AG04450 (cell line): ENCODE results near the gene CNTNAP2. TPM values are rescaled to one million over a fixed set of nuclear protein-coding genes. Genes with fewer than 3 reads are reported as not detected.
"Not testable (repeated sequence)": the region's sequence is repeated elsewhere in the genome, so short reads cannot be mapped to it uniquely, and the experiment has no call there.

Experiments
- CTCF ChIA-PET: fragments of 300-600, 350-600 bp; formaldehyde crosslinking; extraction: SDS; loops from one replicate; lab custom pipeline; 2022; ENCODE audit warnings: antibody characterized with exemption, inconsistent platforms; lab: Charles Lee
- POLR2A ChIA-PET: fragments of 350-600 bp; formaldehyde crosslinking; extraction: SDS; loops from one replicate; lab custom pipeline; 2021; ENCODE audit warnings: antibody characterized with exemption, inconsistent platforms; lab: Yijun Ruan, JAX
- DNase-seq: peaks from one replicate; pipeline ENCODE4 v3.0.0-alpha.2; 2011; ENCODE audit warnings: low read depth, low spot score
- H3K27ac ChIP-seq: one replicate; pipeline ENCODE4 v1.5.1; 2012; ENCODE audit warnings: low read depth, low read length, control low read depth
- H3K27me3 ChIP-seq: one replicate; pipeline ENCODE4 v1.6.0; 2012; ENCODE audit warnings: low read length; ENCODE audit not compliant: control insufficient read depth, insufficient read depth
- H3K4me3 ChIP-seq: 2 replicates; pipeline ENCODE4 v1.5.1; 2011; ENCODE audit warnings: mild to moderate bottlenecking, low read depth, low read length, control low read depth
- H3K9me3 ChIP-seq: 2 replicates; pipeline ENCODE4 v1.5.1; 2012; ENCODE audit warnings: low read length; ENCODE audit not compliant: control insufficient read depth, insufficient read depth
- polyA plus RNA-seq: library from polyadenylated mRNA; depleted of rRNA; stranded (reverse); fragments of >200 nt; gene quantifications from 2 replicates; pipeline ENCODE4 v1.2.3, GENCODE V29; 2011
- TF ChIP-seq, protein P1 (sequence below): IDR thresholded peaks from 2 replicates; pipeline ENCODE4 v1.5.1; 2011; ENCODE audit warnings: low read depth, low read length, control low read depth, inconsistent platforms

CNTNAP2 gene
- polyA plus RNA-seq, 1 experiment, result not detected

DNA sequence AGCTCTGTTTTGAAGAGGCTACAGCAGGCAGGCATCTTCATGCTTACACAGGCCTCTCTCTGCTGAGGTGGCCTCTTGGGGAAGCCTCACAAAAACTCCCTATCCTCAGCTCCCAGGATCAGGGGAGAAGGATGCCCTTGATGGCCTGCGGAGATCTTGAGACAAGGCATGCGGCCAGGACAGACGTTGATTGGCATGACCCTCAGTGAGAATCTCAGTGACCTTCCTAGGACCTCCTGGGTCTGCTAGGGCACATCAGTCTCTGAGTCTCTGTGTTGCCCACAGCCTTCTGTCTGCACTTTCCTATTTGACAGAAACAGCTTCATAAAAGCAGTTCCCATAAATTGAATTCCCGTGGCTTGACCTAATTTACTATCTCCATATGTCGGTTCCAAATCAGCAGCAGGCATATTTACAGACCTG lies 1468.2 kb downstream of the CNTNAP2 start:
- TF ChIP-seq, protein P1, sequence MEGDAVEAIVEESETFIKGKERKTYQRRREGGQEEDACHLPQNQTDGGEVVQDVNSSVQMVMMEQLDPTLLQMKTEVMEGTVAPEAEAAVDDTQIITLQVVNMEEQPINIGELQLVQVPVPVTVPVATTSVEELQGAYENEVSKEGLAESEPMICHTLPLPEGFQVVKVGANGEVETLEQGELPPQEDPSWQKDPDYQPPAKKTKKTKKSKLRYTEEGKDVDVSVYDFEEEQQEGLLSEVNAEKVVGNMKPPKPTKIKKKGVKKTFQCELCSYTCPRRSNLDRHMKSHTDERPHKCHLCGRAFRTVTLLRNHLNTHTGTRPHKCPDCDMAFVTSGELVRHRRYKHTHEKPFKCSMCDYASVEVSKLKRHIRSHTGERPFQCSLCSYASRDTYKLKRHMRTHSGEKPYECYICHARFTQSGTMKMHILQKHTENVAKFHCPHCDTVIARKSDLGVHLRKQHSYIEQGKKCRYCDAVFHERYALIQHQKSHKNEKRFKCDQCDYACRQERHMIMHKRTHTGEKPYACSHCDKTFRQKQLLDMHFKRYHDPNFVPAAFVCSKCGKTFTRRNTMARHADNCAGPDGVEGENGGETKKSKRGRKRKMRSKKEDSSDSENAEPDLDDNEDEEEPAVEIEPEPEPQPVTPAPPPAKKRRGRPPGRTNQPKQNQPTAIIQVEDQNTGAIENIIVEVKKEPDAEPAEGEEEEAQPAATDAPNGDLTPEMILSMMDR, result no peak
- DNase-seq, result no peak
- H3K9me3 ChIP-seq, result no peaks in the 10 kb centered on the region
- no peak overlapping the region for H3K27ac ChIP-seq
- H3K27me3 ChIP-seq, result no peaks in the 10 kb centered on the region
- CTCF ChIA-PET, result no interaction called here
- POLR2A ChIA-PET, result no interaction called here
- H3K4me3 ChIP-seq, result no peak overlapping the region

DNA sequence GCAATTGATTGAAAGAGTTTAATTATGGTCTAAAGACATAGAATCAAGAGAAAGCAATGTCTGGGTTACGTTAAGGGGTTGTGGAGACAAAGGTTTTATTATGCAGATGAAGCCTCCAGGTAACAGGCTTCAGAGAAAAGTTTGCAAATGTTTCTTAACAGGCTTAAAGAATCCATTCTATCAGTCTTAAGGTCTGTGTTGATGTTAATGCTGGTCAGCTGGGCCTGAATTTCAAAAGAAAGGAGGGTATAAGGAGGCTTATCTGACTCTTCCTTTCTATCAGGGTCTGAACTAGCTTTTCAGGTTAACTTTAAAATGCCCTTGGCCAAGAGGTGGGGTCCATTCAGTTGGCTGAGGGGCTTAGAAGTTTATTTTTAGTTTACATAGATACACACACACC lies 1469.5 kb downstream of the CNTNAP2 start:
- no peak overlapping the region for H3K27ac ChIP-seq
- TF ChIP-seq, protein P1, result no peak
- H3K9me3 ChIP-seq, result no peaks in the 10 kb centered on the region
- H3K4me3 ChIP-seq, result no peak overlapping the region
- POLR2A ChIA-PET, result no interaction called here
- CTCF ChIA-PET, result no interaction called here
- no peaks in the 10 kb centered on the region for H3K27me3 ChIP-seq
- DNase-seq, result no peak

DNA sequence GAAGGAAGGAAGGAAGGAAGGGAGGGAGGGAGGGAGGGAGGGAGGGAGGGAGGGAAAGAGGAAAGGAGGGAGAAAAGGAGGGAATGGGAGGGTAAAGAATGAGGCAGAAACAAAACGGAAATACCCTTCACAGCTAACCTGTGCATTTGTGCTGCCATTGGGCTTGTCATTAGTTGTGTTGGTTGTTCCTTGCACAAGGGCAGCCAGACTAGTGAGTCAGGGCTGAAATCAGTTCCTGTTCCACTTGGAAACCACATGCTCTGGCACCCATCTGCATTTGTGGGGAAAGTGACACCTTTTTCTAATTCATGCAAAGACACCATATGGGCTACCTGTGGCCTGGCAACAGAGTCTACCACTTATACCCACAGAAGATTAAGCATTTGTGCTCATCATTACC lies 1469.9 kb downstream of the CNTNAP2 start:
- TF ChIP-seq, protein P1, result no peak
- no peaks in the 10 kb centered on the region for H3K9me3 ChIP-seq
- no peak overlapping the region for H3K27ac ChIP-seq
- no peaks in the 10 kb centered on the region for H3K27me3 ChIP-seq
- ChIA-PET CTCF (no interaction called here), POLR2A (no interaction called here)
- H3K4me3 ChIP-seq, result no peak overlapping the region
- no peak for DNase-seq

DNA sequence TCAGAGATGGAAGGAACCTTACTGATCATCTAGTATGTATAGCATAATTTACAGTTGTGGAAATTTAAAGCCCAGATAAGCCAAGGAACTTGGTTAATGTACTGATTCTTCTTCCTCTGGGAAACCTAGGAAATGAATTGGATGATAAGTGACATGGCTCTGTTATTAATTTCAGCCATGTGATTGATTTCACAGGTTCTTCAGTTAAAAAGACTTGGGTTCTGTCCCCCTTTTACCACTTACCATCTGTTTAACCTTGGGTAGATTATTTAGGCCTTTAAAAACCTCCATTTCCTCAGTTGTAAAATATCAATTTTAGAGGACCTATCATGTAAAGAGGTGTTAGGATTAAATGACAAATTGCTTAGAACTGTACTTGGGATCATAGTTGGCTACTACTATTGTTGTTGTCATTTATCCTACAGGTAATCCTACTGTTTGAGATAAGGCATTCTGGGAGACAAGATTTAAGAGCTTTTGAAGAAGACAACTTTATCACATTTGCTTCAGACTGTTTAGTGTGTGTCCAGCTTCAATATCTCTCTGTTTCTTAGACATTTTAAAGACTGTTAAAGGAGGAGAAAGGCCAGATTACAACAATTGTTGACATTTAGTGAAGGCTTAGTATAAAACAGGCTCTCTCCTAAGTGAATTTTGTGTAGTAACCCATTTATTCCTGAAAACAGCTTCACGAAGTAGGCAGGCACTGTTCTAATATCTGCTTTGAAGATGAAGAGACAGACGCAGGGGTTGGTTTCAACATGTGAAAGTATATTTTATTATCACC lies 1476.9 kb downstream of the CNTNAP2 start:
- ChIA-PET CTCF (no interaction called here), POLR2A (no interaction called here)
- Histone ChIP-seq H3K27me3 (no peaks in the 10 kb centered on the region), H3K9me3 (no peaks in the 10 kb centered on the region; the same call in 1 of the 2 replicates), H3K27ac (no peak overlapping the region), H3K4me3 (no peak overlapping the region)
- TF ChIP-seq, protein P1, result no peak
- no peak for DNase-seq

DNA sequence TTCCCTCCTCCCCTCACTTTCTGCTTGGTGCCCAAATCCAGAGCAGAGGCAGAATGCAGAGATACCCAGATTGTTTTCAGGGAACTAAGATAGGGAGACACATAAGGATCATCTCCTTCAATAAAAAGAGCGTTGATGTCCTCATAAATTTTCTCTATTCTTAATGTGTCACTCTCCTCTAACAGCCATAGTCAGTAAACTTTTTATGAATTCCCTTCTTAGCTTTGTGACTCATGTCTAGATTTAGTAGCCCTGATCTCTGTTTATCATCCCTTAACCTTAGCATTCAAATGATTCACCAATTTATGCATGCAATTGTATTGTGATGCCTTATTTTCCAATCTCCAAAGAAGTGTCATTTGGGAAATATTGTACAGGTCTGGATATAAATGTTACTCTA lies 1478.4 kb downstream of the CNTNAP2 start:
- Histone ChIP-seq H3K27ac (no peak overlapping the region), H3K9me3 (no peaks in the 10 kb centered on the region; the same call in 1 of the 2 replicates), H3K27me3 (no peaks in the 10 kb centered on the region), H3K4me3 (no peak overlapping the region)
- no peak for DNase-seq
- ChIA-PET POLR2A (no interaction called here), CTCF (no interaction called here)
- TF ChIP-seq, protein P1, result no peak

DNA sequence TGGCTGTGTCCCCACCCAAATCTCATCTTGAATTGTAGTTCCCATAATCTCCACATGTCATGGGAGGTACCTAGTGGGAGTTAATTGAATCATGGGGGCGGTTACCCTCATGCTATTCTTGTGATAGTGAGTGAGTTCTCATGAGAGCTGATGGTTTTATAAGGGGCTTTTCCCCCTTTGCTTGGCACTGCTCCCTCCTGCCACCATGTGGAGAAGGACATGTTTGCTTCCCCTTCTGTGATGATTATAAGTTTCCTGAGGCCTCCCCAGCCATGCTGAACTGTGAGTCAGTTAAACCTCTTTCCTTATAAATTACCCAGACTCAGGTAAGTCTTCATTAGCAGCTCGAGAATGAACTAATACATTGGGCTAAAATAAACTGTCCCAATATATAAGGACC lies 1482.1 kb downstream of the CNTNAP2 start:
- CTCF ChIA-PET, result interaction anchor here (0.6 kb wide), 2 partner anchors 62 to 135 kb away, joined by 3 to 5 read pairs; no protein-coding TSS in a partner anchor
- H3K9me3 ChIP-seq, H3K4me3 ChIP-seq, POLR2A ChIA-PET, H3K27ac ChIP-seq, DNase-seq, H3K27me3 ChIP-seq: not testable (repeated sequence)
